HS-27A (cell line): Measurements from ENCODE around the gene SIRT3.

Source experiments
- DNase-seq: peaks from one replicate; pipeline ENCODE4 v3.0.0-alpha.2; 2012; ENCODE audit warnings: low read depth, missing footprints

SIRT3 gene

DNA sequence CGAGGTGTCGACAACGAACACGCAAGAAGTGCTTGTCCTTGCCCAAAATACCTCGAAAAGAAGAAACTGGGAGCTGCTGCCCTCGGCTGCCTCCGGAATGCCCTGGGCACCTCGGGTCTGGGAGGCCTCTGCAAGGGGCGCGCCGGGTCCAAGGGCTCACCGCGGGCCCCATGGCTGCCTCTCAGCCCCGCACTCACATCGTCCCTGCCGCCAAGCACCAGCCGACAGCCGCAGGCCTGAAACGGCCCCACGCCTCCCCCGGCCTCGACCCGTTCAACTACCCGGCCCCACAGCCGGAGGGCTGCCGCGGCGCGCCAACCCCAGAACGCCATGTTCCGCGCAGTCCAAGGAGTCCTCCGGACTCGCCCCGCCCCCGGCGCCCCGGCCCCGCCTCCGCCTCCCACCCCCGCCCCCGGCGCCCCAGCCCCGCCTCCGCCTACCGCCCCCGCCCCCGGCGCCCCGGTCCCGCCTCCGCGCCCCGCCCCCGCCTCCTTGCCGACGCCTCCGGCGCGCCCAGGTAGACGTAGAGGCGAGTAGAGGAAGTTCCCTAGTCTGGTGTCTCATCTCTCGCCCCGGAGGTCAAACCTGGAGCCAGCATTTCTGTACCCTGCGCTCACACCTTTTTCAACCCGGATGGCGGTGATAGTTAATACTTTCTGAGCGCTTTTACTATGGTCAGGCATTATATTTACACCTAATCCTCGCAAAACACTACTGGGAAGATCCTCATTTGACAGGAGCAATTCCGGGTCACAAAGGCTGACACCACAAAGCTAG lies at the start of gene SIRT3:
SIRT3 (minus strand) TSS at position 346 of the 777 bp plus-strand sequence; CDS start at position 332, 14 bp downstream.
- peak; percentile 50 for DNase-seq

DNA sequence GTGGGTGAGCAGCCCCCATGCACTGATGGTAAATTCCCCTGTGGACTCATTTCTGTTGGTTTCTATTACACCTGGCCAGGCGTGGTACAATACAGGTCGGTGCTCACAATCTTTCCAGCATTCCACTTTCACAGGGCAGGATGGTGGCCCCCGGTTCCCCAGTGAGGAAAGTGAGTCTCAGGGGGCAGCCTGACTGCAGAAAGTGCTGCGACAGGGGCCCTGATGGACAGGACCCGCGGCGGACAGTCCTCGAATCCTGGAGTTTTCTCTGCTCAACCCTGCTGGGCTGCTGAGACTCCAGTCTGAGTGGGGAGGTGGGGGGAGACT lies 49.7 kb upstream of the SIRT3 start:
- DNase-seq, result no peak

DNA sequence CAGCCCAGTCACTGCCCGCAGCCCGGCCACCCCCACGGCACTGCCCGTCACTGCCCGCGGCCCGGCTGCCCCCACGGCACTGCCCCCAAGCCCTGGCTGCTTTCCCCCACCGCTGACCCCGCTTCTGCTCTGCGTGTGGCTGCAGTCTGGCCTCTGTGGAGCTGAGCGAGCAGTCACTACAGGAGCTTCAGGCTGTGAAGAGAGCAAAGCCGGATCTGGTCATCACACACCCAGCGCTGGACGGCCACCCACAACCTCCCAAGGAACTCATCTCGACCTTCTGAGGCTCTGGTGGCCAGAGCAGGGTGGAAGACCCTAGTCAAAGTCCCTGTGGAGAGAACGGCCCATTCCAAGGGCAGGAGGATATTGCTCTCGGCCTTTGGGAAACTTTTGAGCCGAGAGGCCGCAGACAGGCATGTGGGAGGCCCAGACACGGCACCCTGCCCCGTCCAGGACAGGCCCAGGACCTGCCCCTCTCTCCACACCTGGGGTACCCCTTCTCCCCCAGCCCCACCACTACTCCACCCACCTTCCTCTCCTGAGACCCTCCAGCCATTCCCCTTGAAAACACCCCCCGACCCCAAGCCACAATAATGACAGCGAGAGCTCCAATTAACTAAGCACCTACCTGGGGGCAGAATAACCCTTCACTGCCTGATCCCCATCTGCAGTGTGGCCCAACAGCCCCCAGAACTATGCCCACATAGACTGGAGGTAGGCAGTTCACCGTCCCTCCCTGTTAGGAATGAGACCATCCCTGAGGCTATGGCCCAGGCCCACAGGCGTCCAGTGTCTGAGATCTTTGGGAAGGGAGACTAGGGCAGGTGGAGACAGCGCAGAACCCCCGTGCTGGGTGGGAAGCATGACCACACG lies 49.1 kb upstream of the SIRT3 start:
- DNase-seq, result no peak

DNA sequence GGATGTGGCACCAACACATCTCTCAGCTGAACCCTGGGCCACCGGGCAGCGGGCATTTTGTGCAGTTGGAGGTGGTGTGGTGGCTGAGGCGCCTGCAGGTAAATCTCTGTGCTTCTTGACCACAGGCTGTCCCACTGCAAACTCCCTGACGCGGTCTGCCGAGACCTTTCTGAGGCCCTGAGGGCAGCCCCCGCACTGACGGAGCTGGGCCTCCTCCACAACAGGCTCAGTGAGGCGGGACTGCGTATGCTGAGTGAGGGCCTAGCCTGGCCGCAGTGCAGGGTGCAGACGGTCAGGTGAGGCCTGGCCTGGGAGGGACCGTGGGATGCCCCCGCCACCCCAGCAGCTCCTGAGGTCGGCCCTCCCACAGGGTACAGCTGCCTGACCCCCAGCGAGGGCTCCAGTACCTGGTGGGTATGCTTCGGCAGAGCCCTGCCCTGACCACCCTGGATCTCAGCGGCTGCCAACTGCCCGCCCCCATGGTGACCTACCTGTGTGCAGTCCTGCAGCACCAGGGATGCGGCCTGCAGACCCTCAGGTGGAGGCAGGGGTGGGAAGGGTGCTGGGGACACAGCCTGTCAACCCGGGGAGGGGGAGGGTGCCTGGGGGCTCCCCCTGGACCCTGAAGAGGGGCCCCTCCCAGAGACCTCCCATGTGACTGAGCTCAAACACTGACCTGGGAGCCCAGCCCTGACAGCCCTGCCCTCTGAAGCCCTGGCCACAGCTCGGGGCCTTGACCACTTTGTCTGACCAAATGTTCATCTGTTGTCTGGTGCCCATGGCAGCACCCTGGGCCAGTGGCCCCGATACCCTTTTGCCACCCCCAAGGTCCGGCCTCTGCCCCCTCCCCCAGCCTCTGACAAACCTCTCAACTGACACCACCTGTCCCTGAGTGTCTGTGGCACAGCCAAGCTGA lies 48.2 kb upstream of the SIRT3 start:
- DNase-seq, result no peak

DNA sequence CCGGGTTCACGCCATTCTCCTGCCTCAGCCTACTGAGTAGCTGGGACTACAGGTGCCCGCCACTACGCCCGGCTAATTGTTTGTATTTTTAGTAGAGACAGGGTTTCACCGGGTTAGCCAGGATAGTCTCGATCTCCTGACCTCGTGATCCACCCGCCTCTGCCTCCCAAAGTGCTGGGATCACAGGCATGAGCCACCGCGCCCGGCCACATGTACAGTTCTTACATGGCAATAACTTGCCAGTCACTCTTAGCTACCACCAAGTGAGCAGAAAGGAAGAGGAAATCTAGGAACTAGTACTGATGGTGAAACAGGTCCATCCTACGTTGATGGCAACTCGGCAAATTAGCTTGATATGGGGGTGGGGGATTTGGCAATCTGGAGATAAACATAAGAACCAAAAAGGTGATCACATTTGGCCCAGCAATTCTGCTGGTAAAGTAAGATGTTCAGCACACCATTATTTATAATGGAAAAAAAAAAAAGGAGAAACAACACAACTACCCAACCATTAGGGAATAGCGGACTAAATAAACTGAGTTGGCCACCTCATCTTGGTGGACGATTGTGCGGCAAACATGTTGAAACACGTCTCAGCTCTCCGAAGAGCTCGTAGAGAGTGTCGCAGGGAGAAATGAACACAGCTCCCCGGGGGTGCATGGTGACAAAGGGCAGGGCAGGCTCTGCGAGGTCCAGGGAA lies 47.4 kb upstream of the SIRT3 start:
- no peak for DNase-seq

DNA sequence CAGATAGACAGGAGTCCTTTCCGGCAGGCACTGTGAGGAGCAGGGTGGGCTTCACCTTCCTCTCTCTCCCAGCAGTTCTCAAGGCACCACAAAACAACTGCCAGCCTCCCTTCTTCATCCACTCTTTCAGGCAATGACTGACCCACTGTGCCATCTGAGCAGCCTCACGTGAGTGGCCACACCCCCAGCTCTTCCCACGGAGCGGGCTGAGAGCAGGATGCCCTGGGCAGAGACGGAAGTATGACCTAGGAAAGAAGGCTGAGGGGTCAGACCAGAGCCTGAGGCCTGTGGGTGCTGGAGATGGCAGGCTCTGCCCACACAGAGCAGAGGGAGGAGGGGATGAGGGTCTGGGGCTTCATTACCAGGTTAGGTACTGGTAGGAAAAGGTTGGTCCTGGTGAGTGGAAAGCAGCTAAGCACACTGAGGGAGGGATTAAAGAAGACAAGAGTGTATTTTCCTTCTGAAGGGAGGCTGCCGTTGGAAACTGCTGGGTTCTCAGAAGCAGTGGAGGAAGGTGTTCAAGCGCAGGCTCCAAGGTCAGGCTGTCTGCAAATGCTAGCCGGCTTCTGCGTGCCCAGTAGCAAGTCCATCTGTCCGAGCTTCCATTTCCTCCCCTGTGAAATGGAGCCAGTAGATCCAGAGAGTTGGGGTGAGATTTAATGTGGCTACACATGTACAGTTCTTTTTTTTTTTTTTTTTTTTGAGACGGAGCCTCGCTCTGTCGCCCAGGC lies 46.7 kb upstream of the SIRT3 start:
- no peak for DNase-seq

DNA sequence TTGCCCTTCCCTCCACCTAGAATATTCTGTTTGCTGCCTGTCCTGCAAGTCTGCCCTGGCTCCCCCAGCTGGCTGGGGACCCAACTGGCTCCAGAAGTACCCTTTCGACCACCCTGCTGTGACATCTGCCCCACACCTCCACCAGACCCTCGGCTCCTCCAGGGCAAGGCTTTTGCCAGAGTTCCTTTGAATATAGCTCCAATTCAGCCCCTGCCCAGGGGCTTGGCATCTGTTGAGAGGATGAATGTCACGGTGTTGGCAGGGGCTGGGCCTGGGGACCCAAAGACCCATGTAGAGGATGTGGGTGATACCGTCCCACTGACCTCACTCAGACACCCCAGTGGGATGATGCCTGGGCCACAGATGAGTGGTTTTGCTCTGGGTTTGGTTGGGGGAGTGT lies 46.0 kb upstream of the SIRT3 start:
- DNase-seq, result no peak

DNA sequence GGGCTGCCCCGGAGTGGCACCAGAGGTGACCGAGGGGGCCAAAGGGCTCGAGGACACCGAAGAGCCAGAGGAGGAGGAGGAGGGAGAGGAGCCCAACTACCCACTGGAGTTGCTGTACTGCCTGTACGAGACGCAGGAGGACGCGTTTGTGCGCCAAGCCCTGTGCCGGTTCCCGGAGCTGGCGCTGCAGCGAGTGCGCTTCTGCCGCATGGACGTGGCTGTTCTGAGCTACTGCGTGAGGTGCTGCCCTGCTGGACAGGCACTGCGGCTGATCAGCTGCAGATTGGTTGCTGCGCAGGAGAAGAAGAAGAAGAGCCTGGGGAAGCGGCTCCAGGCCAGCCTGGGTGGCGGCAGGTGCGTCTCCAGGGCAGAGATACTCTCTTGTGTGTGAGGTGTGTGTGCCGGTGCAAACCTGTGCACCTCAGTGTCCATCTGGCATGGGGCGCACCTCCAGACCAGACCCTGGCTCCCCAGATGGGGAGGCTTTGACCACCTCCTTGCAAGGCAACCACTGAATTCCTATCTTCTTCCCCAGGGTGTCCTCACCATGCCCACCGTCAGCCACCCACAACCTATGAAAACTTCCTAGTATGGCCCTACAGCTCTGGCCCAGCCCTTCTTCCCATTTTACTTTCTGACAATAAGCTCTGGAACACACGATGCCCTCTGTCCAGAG lies 45.5 kb upstream of the SIRT3 start:
- DNase-seq, result no peak

DNA sequence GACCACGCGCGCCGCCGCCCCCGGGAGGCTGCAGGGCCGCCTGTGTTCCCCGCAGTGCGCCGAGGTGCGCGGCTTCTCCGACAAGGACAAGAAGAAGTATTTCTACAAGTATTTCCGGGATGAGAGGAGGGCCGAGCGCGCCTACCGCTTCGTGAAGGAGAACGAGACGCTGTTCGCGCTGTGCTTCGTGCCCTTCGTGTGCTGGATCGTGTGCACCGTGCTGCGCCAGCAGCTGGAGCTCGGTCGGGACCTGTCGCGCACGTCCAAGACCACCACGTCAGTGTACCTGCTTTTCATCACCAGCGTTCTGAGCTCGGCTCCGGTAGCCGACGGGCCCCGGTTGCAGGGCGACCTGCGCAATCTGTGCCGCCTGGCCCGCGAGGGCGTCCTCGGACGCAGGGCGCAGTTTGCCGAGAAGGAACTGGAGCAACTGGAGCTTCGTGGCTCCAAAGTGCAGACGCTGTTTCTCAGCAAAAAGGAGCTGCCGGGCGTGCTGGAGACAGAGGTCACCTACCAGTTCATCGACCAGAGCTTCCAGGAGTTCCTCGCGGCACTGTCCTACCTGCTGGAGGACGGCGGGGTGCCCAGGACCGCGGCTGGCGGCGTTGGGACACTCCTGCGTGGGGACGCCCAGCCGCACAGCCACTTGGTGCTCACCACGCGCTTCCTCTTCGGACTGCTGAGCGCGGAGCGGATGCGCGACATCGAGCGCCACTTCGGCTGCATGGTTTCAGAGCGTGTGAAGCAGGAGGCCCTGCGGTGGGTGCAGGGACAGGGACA lies 44.8 kb upstream of the SIRT3 start:
- no peak for DNase-seq

DNA sequence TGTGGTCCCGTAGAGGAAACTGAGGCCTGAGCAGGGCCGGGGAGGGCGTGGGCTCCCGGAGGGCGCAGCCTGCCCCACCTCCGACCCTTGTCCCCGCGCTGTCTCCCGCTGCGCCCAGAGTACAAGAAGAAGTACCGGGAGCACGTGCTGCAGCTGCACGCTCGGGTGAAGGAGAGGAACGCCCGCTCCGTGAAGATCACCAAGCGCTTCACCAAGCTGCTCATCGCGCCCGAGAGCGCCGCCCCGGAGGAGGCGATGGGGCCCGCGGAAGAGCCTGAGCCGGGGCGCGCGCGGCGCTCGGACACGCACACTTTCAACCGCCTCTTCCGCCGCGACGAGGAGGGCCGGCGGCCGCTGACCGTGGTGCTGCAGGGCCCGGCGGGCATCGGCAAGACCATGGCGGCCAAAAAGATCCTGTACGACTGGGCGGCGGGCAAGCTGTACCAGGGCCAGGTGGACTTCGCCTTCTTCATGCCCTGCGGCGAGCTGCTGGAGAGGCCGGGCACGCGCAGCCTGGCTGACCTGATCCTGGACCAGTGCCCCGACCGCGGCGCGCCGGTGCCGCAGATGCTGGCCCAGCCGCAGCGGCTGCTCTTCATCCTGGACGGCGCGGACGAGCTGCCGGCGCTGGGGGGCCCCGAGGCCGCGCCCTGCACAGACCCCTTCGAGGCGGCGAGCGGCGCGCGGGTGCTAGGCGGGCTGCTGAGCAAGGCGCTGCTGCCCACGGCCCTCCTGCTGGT lies 44.0 kb upstream of the SIRT3 start:
- no peak for DNase-seq

DNA sequence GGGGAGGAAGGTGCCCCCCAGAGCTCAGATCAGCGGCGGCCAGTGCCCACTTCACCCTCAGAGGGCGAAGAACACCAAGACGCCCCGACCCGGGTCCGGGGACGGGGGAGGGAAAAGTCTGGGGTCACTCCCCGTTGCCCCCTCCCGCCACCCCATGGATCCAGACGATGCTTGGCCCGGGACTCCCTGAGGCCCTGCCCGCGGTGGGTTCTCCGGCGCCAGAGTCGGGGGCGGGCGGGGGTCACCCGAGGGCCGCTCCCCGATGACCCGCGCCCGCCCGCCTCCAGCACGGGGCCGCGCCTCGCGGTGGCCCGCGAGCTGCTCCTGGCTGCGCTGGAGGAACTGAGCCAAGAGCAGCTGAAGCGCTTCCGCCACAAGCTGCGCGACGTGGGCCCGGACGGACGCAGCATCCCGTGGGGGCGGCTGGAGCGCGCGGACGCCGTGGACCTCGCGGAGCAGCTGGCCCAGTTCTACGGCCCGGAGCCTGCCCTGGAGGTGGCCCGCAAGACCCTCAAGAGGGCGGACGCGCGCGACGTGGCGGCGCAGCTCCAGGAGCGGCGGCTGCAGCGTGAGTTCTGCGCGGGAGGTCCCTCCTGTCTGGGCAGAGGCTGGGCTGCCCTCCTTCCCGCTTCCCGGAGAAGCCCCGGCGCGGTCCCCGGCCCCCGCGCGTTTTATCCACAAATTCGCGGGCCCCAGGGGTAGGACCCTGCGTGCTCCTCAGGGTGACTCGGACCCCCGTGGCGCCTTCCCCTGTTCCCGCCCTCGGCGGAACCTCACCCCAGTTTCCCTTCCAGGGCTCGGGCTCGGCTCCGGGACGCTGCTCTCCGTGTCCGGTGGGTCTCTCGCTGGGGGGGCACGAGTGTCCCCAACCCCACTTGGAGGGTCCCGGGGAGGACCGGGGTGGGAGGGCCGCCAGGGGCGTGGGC lies 43.2 kb upstream of the SIRT3 start:
- DNase-seq, result no peak

DNA sequence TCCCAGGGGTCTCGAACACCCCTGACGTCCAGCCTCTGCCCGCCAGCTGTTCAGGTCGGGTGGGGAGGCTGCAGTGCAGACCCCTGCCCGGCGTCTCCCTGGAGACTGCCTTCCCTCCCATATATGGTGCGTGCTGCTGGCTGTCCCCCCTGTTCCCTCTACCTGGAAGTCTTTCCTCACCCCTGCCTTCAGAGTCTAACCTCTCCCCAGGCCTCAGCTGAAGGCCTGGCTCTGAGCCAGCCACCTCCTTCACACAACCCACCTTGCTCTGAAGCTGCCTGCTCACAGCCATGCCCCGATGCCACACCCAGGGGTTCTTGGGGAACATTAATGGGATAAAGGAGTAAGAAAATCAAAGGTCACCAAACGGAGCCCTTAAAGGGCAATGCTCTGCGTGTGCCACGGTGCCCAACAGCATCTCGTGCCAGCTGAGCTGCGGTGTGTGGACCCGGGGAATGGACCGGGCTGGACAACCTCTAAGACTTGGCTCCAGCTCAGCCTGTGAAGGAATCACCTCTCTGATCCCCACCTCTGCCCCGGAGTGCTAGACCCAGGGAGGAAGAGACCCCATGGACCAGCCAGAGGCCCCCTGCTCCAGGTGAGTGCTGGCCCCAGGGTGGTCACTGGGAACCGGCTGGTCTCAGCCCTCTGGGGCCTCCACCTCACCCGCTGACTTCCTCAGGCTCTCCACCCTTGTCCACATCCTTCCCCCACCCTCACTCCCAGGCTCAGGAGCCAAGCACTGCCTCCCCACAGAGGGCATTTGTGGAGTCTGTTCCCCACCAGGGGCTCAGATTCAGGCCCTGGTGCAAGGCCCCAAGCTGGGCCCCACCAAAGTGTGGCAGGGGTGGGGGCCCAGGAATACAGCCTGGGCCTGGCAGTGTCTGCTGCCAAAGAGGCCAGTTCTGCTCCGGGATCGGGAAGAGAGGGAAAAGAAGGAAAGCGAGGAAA lies 42.1 kb upstream of the SIRT3 start, which contains the start of gene NLRP6:
NLRP6 (plus strand) TSS at position 407 of the 951 bp plus-strand sequence; CDS start at position 570, 163 bp downstream.
- DNase-seq, result no peak

DNA sequence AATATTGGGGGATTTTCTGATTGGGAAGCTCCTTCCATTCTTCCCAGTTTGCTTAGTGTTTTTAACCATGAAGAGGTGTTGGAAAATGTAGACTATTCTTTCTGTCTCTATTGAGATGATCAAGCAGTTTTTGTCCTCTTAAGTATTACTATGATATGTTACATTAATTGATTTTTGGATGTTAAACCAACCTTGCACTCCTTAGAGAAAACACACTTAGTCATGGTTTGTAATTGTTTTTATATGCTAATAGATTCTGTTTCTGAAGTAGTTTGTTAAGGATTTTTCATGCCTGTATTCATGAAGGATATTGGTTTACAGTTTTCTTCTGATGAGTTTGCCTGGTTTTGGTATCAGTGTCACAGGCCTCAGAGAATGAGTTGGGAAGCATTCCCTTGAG lies 40.1 kb upstream of the SIRT3 start:
- DNase-seq, result no peak

DNA sequence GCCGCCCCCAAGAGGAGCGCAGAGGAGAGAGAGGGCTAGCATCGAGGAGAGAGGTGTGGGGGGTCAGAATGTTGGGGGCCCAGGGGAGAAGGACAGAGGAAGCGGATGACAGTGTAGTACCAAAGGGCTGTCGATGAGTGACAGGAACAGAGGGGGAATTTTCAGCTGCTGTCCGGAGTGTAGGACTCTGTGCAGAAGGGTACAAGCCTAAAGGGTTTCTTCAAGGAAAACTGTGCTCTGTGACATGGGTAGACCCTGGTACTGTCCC lies 36.7 kb upstream of the SIRT3 start:
- DNase-seq, result no peak

DNA sequence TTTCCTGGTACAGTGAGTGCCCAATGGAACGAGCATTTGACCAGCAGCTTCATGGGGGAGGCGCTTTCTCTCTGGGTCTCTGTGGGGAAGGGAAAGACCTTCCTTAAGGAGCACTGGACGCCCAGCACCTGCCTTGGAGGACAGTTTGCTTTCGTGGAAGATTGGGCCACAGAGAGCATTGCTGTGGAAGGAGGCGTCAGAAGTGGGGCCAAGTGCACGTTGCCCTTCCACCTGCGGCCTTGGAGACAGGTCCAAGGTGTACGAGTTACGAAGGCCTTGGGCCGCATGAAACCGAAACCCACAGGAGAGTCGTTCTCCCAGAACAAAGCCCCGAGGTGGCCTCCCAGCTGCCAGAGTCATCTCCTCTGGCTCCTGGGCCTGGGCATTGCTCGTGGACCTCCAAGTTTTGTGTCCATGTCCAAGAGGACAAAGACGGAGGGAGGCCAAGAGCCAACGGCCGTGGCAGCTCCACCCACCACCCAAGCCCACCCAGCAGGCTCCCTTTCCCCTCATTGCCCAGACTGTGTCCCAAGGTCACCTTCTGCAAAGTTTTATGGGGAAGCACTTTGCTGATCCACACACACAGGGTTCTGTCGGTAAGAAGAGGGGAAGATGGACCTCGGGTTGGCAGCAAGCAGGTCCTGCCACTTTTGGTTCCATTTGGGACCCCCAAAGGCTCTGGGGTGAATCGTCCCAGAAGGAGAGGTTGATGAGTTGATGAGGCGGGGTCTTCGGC lies 36.2 kb upstream of the SIRT3 start:
- no peak for DNase-seq

DNA sequence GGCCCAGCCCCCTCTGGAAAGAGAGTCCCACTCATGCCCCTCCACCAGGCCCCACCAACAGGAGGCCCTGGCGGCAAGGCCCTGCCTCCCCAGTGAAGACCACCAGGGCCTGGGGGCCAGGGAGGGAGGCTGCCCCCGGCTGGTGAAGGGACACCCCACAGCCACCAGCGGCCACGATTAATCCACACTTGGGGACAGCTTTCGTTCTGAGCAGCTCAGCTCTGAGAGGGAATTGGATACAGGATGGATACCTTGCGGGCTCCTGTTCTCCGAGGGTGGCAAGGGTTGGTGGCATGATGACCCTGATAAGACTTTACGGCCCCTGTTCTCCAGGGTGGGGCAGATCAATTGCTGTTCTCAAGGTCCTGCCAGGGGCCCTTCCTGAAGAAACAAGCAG lies 35.2 kb upstream of the SIRT3 start:
- no peak for DNase-seq
